HL-60 (cell line): Measurements from ENCODE around the gene BGLAP.
"Not testable (repeated sequence)": the region's sequence is repeated elsewhere in the genome, so short reads cannot be mapped to it uniquely, and the experiment has no call there.

ENCODE experiments used
- DNase-seq, 2 experiments: peaks; one replicate each; pipeline ENCODE4 v3.0.0-alpha.2; 2010 to 2020; ENCODE audit warnings: low read depth in 1 of 2, low spot score in 1 of 2
- H3K27ac ChIP-seq: fragments of 250-450 bp; sonication (Bioruptor Pico); replicated peaks from 2 replicates; pipeline ENCODE4 v1.5.1; 2020; ENCODE audit warnings: mild to moderate bottlenecking, moderate library complexity
- H3K27me3 ChIP-seq: fragments of 250-450 bp; sonication (Bioruptor Pico); 2 replicates; pipeline ENCODE4 v1.5.1; 2021; ENCODE audit warnings: mild to moderate bottlenecking, moderate library complexity; ENCODE audit not compliant: insufficient read depth, poor library complexity, severe bottlenecking
- H3K4me3 ChIP-seq: replicated peaks from 2 replicates; pipeline ENCODE4 v1.5.1; 2011; ENCODE audit warnings: mild to moderate bottlenecking, control low read depth, low read length; ENCODE audit not compliant: insufficient read depth
- CTCF ChIP-seq: IDR thresholded peaks from one replicate; pipeline ENCODE4 v1.5.1; 2011; ENCODE audit warnings: low read length, control low read depth, inconsistent platforms; ENCODE audit not compliant: insufficient read depth
- GABPA ChIP-seq: IDR thresholded peaks from 2 replicates; pipeline ENCODE4 v1.6.1; 2012; ENCODE audit warnings: low read depth
- POLR2AphosphoS5 ChIP-seq: IDR thresholded peaks from 2 replicates; pipeline ENCODE4 v1.6.1; 2012; ENCODE audit warnings: low read depth
- REST ChIP-seq: IDR thresholded peaks from 2 replicates; pipeline ENCODE4 v1.6.1; 2012; ENCODE audit warnings: low read depth; ENCODE audit not compliant: insufficient replicate concordance
- SPI1 ChIP-seq: IDR thresholded peaks from 2 replicates; pipeline ENCODE4 v1.6.1; 2012; ENCODE audit warnings: low read depth, mild to moderate bottlenecking, borderline replicate concordance

The BGLAP gene

GRCh38 chr1:156213644-156213966, 28.4 kb upstream of the BGLAP start:
- Histone ChIP-seq H3K27ac (peak overlapping the region; percentile 93), H3K4me3 (peak overlapping the region; percentile 77), H3K27me3 (no peaks in the 10 kb centered on the region)
- no peak for TF ChIP-seq SPI1
- no peak for TF ChIP-seq REST
- TF ChIP-seq POLR2AphosphoS5: no peak
- no peak for TF ChIP-seq GABPA
- no peak for DNase-seq

GRCh38 chr1:156214024-156214748, 27.8 kb upstream of the BGLAP start:
- TF ChIP-seq CTCF (no peak), SPI1 (no peak), REST (no peak), POLR2AphosphoS5 (no peak), GABPA (no peak)
- Histone ChIP-seq H3K27ac (peak overlapping the region; percentile 93), H3K4me3 (no peak overlapping the region; the same call in 1 of the 2 replicates)

GRCh38 chr1:156216361-156217086, 25.5 kb upstream of the BGLAP start:
- DNase-seq, H3K27me3 ChIP-seq, H3K4me3 ChIP-seq, H3K27ac ChIP-seq: not testable (repeated sequence)

More at GRCh38 chr1:156214024-156214748, 27.8 kb upstream of the BGLAP start:
- no peak for DNase-seq
- no peaks in the 10 kb centered on the region for H3K27me3 ChIP-seq

- DNase-seq: peak in 1 of 2 experiments; percentile 29
- TF ChIP-seq SPI1 (peak; percentile 30; the same call in 1 of the 2 replicates), POLR2AphosphoS5 (no peak)
- Histone ChIP-seq H3K27me3 (no peaks in the 10 kb centered on the region), H3K27ac (peak overlapping the region; percentile 39), H3K4me3 (no peak overlapping the region)
Observed at GRCh38 chr1:156217871-156218270, 24.1 kb upstream of the BGLAP start.

GRCh38 chr1:156220226-156220625, 21.8 kb upstream of the BGLAP start:
- TF ChIP-seq POLR2AphosphoS5: no peak
- no peak for TF ChIP-seq SPI1
- no peak for TF ChIP-seq REST
- TF ChIP-seq CTCF: no peak
- no peak for TF ChIP-seq GABPA
- Histone ChIP-seq H3K4me3 (no peak overlapping the region), H3K27ac (no peak overlapping the region), H3K27me3 (no peaks in the 10 kb centered on the region)
- DNase-seq: no peak
